HG03135 (cell line): ENCODE results near the gene AKAP1.

Experiments used
- ATAC-seq: cut with Tn5 transposase; IDR thresholded peaks from one replicate; pipeline ENCODE4 v1.9.1; 2021; ENCODE audit warnings: mild to moderate bottlenecking, moderate library complexity; ENCODE audit not compliant: unreplicated experiment

AKAP1 gene

DNA sequence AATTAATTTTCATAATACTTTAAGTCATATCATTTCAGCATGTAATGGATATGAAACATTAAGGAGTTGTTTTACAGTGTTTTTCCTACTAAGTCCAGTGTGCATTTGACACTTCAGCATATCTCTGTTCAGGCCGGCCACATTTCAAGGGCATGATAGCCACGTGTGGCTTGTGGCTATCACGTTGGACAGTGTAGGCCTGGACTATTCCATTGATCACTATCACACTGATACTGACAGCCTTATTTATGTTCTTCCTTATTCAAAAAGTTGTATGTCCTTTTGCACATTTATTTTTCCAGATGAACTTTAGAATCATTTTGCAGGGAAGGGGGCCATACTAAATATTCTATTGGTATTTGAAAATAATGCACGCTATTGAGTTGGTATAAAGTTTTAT is 39.0 kb downstream of the AKAP1 start:
- no peak for ATAC-seq

DNA sequence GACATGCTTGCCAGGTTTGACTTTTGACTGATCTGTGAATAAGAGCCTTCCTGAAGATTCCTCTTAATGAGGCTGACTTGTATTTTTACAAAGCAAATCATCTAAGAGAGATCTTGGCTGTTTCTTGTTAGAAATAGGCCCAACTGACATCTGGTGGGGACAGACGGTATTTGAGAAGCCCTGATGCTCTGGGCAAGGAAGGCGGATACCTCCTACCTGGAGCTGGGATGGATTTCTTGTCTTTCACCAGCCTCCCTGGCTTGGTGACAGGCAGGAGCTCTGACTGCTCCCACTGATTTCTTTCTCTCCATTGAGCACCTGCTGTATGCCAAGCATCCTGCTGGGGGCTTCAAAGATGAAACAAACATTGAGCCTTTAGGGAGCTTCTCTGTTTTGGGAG is 40.4 kb downstream of the AKAP1 start:
- no peak for ATAC-seq

DNA sequence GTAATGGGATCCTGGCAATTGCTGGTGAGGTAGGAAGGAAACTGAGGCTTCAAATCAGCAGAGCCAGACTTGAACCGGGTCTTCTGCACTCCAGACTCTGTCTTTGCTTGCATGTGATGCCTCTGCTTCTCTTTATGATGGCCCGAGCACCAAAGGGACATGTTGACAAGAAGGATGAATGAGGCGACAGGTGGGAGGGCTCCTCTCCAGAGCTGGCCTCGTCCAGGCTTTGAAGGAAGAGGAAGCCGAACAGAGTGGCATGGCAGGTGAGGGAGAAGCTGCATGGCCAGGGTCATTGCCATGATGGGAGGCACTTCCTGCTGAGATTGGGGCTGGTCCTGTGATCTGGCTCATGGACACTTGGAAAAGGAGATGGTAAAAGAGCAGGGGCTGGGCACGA is 40.8 kb downstream of the AKAP1 start:
- no peak for ATAC-seq

DNA sequence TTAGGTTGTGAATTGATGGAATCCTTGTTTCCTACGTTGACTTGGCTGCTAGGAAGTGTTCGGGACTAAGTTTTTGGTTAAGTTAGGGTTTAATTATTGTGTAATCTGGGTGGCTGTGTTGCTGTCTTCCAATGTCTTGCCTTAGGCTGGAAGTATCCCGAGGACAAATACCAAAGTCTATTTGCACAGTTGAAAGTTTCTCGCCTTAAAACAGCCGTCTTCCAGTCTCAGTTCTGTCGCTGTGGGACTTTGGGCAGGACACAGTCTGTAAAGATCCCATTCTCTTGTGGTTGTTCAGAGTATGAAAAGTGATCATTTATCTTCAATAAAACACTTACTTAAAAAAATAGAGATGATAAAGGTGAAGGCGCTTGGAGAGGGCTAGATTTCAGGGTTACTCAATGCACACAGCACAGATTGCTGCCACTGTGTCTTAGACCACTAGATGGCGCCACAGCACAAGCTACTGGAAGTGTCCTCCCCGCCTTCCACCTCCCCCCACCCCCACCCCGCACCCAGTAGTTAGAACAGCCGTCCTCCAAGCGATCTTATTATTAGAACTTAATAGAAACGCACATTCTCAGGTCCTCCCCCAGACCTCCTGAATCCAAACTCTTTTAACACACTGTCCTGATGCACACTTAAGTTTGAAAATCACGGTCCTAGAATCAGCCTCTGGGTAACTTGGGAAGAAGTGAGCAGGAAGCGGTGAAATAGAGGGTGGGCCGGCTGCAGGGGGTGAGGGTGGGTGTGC is 45.8 kb downstream of the AKAP1 start:
- ATAC-seq, result no peak

DNA sequence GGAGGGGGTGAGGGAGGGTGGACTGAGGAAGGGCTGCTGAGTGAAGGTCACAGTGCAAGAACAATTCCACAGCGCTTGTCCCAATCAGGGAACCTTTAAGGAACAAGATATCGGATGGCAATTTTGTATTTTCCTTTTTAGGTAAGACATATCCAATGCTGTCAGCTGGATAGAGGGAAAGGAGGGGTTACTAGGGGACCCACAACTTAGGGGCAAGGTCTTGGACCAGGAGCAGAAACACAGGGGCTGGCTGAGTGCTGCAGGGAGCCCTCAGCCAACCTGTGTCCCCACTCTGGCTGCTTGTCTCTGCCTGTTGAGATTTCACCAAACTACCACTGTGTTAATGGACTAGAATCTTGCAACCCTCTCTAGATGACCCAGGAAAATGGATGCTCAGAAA is 47.6 kb downstream of the AKAP1 start:
- ATAC-seq, result no peak

DNA sequence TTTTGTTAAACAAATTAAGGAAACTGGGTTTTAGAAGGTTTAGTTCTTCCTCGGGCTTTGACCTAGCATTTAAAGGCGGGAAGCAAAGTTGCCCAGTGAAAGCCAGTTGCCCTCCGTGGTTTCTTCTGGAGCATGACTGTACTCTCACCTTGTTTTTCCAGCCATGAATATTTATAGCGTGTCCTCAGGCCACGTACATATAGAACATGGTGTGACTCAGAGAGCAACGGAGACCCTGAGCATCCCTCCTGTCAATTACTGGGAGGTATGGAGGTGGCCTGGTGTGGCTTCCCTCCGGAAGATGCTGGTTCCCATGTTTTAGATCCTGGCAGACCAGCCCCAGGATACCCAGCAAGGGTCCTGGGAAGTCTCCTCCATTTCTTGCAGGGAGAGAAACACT is 48.4 kb downstream of the AKAP1 start:
- no peak for ATAC-seq

DNA sequence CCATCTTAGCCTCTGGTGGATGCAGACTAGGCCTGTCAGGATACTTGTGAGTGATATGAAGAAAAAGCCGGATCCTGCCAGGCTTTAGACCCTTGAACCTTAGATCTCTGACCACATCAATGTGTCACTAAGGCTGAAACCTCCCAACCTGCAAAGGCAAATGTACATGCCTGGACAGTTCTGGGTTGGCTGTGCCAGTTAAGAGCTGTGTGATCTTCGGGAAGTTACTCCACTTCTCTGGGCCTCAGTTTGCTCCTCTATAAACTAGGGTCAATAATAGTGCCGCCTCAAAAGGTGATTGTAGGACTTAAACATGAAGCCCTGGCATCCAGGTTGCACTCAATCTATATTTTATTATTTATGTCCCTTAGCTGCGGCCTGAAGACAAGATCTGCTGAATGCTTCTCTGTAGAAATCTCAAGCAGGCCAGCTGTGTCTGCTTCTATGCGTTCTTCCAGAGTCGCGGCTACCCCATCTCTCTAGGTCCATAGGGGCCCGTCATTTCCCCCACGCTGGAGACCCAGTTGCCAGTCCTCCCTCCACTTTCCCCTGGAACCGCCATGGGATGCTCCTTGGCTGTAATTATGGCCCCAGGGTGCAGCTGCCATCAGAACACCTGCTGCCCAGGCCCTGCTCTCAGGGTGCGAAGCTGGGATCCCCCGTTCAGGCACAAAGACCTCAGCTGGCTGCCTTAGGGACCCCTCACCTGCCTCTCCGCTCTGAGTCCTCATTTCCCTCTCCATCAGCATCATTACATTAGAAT is 50.2 kb downstream of the AKAP1 start:
- ATAC-seq, result no peak

DNA sequence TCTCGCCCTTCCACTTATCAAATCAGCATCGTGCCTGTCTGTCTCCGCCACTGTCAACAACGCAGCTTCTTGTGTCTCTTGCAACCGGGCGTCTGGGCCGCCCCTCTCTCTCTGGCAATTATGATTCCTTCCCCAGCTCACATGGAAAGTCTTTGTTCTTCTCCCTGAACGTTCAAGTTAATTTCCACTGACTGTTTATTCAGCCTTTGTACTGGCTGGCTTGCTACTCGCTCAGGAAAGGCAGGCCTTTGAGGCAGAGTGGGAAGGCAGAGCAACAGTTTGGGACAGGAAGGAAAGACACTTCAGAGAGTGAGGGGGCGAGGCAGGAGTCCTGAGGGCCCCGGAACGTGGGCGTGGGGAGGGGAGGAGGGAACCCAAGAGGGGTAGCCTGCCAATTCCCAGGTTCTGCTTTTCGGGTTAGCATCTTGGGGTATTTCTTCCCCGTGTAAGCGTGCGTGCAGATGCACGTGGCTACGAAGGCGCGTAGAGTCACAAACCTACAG is 50.8 kb downstream of the AKAP1 start:
- ATAC-seq, result no peak

DNA sequence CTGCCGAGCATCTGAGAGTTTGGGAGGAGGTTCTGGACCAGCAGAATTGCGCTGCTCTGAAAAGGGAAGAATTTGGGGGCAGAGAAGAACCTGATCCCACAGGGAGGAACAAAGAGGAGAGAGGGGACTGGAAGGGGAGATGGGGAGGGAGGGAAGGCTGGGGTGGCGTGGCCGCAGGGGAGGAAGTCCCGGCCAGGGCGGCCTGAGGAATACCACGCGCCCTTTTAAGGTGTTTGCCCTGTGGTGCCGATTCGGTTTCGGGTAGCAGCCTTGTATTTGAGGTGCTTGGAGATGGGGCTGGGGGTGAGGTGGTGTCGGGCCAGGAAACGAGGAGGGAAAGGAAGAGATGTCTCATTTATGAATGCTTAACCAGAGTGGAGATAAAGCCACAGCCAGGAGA is 51.3 kb downstream of the AKAP1 start:
- ATAC-seq, result no peak

DNA sequence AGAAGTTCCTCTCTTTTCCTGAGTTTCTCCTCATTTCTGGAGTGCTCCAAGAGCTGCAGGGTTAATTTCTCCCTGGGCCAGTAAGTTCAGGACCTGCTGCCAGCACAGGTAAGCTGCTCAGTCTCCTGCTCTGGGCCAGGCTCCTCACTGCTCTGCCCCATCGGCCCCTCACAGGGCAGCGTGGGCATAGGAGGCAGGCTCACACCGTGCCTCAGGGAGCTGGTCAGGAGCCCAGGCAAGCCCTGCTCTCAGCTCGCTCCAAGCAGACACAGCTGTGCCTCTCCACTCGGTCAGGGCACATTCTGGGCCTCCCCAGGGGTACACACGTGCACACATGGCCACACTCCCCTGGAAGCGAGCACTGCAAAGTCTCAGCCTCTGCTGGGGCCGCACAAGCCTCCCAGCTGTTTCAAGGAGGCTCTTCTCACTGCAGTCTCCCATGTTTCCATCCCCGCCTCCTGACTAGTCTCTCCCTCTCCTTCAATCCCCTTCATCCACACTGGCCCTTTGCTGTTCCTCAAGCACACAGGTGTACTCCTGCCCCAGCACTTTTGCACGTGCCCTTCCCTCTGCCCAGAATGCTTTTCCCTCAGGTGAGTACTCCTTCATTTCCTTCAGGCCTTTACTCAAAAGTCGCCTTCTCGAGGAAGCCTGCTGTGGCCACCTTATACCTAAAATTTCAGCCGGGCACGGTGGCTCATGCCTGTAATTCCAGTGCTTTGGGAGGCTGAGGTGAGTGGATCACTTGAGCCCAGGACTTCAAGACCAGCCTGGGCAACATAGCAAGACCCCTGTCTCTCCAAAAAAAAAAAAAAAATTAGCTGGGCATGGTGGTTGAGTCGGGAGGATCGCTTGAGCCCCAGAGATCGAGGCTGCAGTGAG is 53.2 kb downstream of the AKAP1 start:
- no peak for ATAC-seq

DNA sequence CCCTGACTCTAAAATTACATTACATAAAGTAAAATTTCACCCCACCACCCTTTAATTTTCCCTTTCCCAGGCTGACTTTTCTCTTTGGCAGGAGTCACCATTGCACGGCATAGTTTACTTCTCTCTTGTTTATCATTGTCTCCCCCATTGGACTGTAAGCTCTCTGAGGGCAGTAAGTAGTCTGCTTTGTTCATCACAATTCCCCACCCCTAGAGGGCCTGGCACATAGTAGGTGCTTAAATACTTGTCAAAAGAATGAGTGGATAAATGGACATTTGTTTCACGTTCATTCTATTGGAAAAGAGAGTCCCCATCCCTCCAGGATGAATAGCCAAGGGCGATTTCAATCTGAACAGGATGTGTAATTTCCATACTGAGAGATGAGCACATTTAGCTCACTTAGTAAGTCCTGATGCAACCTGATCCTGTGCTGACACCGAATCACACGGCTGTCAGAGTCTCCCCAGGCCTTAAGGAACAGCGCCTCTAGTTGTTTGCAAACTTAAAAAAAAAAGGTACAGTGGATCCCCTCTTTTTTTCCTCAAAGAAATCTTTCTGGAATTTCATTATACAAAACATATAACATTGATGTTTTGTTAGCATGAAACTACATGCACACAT is 54.0 kb downstream of the AKAP1 start:
- ATAC-seq, result no peak

DNA sequence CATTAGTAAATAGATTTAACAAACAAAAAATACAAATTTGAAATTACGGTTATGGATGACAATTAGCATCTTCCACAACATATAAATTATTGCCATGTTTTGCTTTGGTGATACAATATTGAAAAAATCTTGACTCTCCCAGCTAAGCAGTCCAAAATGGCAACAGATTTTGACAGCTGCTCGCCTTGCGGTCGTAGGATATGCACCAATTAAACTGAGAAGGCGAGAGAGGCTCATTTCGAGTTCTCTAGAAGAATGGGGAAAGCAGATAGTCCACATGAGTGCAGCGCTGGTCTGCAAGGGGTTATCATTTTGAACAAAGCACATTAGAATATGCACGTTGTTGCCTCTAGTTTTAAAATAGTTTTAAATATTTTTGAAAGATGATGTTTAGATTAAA is 55.3 kb downstream of the AKAP1 start:
- ATAC-seq, result no peak

DNA sequence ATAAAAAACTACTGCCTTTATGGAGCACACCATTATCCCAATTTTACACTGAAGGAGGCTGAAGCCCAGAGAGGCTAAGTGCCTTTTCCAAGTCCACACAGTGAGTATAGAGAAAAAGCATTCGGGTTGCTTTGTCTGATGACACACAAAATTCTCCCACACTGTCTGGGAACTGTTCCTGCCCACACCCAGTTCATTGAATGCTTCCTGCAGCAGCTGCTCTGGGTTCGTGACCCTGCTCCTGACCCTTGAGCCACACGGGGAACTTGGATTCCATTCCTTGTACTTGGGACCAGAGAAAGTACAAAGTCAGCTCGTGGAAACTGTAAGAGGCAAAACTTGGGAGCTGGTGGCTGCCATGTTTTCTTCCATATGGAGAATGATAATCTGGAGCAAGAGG is 57.9 kb downstream of the AKAP1 start:
- ATAC-seq, result no peak

DNA sequence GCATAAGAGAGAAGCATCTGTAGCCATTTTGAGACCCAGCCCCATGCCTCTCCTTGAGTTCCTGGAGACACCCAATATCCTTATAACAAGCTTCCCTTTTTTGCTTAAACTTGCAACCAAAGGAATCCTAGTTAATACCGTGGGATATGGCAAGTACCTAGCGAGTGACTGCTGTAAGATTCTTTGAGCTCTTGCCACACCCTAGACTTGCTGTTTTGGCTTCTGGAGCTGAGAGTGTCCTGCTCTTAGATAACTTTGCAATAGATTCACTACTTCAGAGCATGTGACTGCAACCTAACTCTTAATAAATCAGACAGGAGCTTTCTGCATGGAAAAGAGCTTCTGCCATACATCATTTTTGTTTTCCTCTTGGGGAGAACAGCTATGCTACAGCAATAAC is 58.3 kb downstream of the AKAP1 start:
- ATAC-seq, result no peak

DNA sequence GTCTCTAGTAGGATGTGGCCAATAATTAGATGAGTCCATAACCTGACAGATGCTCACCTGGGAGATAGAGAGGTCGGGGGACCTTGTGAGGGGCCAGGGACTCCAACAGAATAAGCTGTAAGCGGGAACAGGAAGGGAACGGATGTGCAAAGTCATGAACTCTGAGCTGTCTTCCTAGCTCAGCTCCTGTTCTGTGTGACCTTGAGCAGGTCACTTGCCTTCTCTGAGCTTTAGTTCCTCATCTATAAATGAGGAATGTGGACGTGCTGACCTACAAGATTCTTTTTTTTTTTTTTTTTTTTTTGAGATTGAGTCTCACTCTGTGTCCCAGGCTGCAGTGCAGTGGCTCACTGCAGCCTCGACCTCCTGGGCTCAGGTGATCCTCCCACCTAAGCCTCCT is 58.9 kb downstream of the AKAP1 start:
- no peak for ATAC-seq

DNA sequence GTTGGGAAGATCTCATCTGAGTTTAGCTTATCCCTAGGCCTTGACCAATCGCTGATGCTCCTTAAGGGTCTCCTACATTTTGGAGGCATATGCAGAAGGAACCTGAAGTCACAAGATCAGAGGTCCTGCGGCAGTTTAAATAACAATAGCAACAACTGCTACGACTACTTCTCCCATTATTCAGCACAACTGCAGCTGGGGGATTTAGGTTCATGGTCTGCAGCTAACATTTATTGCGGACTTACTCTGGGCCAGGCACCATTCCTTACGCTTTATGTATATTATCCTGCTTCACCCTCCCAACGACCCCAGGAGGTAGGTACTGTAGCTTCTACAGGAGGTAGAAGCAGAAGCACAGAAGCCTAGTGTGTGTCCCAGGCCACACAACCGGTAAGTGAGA is 59.5 kb downstream of the AKAP1 start:
- no peak for ATAC-seq

DNA sequence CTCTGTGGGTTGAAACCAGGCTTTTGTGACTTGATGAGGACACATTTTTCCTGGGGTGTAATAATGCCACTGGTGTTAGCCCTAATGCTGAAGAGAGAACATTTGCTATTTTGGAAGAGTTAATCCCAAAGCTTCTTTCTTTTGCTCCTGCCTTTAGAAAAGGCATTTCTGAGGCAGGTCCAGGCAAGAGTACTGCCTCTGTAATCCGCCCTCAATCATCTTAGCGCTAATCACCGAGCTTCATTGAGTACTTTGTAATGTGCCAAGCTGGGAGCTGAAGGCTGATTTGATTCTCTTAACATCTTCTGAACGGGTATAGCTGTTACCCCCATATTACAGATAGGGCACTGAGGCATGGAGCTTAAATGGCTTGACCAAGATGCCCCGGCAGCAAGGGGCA is 60.3 kb downstream of the AKAP1 start:
- no peak for ATAC-seq

DNA sequence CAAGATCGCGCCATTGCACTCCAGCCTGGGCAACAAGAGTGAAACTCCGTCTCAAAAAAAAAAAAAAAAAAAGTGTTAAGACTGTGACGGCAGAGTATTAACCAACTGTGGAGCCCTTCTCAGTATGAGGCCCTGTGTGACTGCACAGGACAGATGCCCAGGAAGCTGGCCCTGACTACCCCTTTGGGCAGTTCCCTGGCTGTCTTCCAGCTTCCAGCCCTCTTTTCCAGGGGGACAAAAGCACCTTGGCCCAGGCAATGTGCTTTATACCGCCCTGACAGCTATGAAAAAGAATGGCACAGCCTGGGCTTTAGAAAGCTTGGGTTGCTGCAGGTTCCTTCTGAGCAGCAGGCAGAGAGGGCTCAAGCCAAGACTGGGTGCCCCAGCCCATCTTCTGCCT is 61.2 kb downstream of the AKAP1 start:
- no peak for ATAC-seq

DNA sequence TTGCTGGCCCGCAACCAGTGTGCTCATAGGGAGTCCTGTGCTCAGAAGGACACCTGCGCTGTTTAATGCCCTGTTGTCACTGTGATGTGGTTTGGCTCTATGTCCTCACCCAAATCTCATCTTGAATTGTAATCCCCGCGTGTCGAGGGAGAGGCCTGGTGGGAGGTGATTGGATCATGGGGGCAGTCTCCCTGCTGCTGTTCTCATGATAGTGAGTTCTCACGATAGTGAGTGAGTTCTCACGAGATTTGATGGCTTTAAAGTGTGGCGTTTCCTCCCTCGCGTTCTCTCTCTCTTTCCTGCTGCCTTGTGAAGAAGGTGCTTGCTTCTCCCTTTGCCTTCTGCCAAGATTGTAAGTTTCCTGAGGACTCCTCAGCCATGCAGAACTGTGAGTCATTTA is 66.8 kb downstream of the AKAP1 start:
- ATAC-seq, result no peak

DNA sequence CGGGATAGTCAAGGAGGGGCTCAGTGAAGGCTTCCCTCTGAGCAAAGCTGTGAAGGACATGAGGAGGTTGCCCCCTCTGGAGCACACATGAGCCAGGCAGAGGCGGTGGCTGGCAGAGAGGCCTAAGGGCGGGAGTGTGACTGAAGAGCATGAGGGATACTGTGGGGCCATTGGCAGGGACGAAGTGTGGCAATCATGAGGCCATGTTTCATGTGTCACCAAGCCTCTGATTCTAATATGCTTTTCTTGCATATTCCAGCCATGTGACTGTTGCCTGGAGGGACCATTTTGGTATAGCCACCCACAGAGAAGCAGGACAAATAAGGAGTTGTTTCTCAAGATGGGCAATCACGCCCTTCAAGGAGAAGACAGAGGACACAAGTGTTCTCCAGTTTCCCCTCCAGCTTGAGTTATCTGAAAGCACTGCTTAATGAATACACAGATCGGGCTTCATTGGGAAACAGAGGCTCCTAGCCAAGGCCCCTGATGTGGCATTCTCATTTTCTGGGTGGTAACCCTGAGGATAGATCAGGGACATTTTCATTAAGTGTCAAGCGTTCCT is 68.0 kb downstream of the AKAP1 start:
- ATAC-seq, result no peak

DNA sequence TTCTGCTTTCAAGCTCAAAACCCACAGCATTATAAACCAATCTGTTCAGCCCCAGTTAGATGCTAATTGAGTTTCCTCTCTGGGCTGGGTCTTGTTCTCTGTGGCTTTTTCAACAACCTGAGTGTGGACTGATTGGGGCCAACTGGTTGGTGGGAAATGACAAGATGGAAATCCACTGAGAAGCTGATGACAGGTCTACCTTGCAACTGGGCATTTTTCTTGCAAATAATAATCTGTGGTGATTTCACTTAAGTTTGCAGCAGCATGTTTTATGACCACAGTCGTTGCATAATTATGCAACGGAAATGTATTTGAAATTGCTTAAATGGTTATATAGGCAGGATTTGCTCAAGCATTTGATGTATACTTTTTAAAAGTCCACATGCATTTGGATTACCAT is 69.9 kb downstream of the AKAP1 start:
- no peak for ATAC-seq
